CD8-positive, alpha-beta memory T cell (primary cell): ENCODE data around the gene MKLN1. TPM values are rescaled to one million over a fixed set of nuclear protein-coding genes. Genes with fewer than 3 reads are reported as not detected.
"Not testable (repeated sequence)": the region's sequence is repeated elsewhere in the genome, so short reads cannot be mapped to it uniquely, and the experiment has no call there.

ENCODE experiments used
- CTCF ChIA-PET: fragments of 350-600 bp; sonication (Branson Sonifier 250); formaldehyde crosslinking; loops from one replicate; lab custom pipeline; 2021; ENCODE audit warnings: antibody characterized with exemption; lab: Charles Lee
- POLR2A ChIA-PET: fragments of 350-600 bp; sonication (Branson Sonifier 250); formaldehyde crosslinking; loops from one replicate; lab custom pipeline; 2021; ENCODE audit warnings: antibody characterized with exemption; lab: Charles Lee
- DNase-seq, 5 donors: peaks; one replicate each; pipeline versions ENCODE4 v3.0.0 to v3.0.0-alpha.2; 2020 to 2022; ENCODE audit warnings: mixed read lengths in 1 of 5
- H3K27ac ChIP-seq: one replicate; pipeline ENCODE4 v1.7.0; 2013; ENCODE audit warnings: low read depth, mild to moderate bottlenecking, low read length, moderate library complexity
- H3K27me3 ChIP-seq: 2 replicates; pipeline ENCODE4 v1.7.0; 2013; ENCODE audit warnings: low read length, mild to moderate bottlenecking; ENCODE audit not compliant: insufficient read depth, poor library complexity, severe bottlenecking
- H3K36me3 ChIP-seq: 2 replicates; pipeline ENCODE4 v1.7.0; 2013; ENCODE audit warnings: mild to moderate bottlenecking, low read length, moderate library complexity; ENCODE audit not compliant: insufficient read depth
- H3K4me1 ChIP-seq: 2 replicates; pipeline ENCODE4 v1.7.0; 2013; ENCODE audit warnings: mild to moderate bottlenecking, low read length, moderate library complexity; ENCODE audit not compliant: insufficient read depth
- H3K4me3 ChIP-seq: 2 replicates; pipeline ENCODE4 v1.7.0; 2013; ENCODE audit warnings: mild to moderate bottlenecking, low read length
- H3K9me3 ChIP-seq: 2 replicates; pipeline ENCODE4 v1.7.0; 2013; ENCODE audit warnings: mild to moderate bottlenecking, low read length
- H3K27ac Mint-ChIP-seq, 8 donors: one replicate each; pipeline ENCODE4 v1.8.0; 2020 to 2021; ENCODE audit warnings: mixed read lengths in 8 of 8, mild to moderate bottlenecking in 6 of 8, inconsistent platforms in 3 of 8, moderate library complexity in 3 of 8
- H3K27me3 Mint-ChIP-seq, 2 donors: one replicate each; pipeline ENCODE4 v1.8.0; 2020 to 2021; ENCODE audit warnings: mixed read lengths in 2 of 2, mild to moderate bottlenecking in 1 of 2, moderate library complexity in 1 of 2
- H3K36me3 Mint-ChIP-seq, 3 donors: one replicate each; pipeline ENCODE4 v1.8.0; 2020 to 2021; ENCODE audit warnings: mixed read lengths in 3 of 3, inconsistent platforms in 1 of 3, mild to moderate bottlenecking in 1 of 3
- H3K4me1 Mint-ChIP-seq, 3 donors: one replicate each; pipeline ENCODE4 v1.8.0; 2020 to 2021; ENCODE audit warnings: mixed read lengths in 3 of 3, inconsistent platforms in 1 of 3, mild to moderate bottlenecking in 1 of 3
- H3K4me3 Mint-ChIP-seq, 7 donors: one replicate each; pipeline ENCODE4 v1.8.0; 2020 to 2021; ENCODE audit warnings: mixed read lengths in 7 of 7, mild to moderate bottlenecking in 6 of 7, moderate library complexity in 4 of 7, inconsistent platforms in 2 of 7
- H3K9me3 Mint-ChIP-seq, 5 donors: one replicate each; pipeline ENCODE4 v1.8.0; 2020 to 2022; ENCODE audit warnings: mixed read lengths in 5 of 5, mild to moderate bottlenecking in 3 of 5, moderate library complexity in 2 of 5, inconsistent platforms in 1 of 5
- polyA plus RNA-seq: library from polyadenylated mRNA; unstranded; fragments of 300-500 nt; fragmentation: Illumina TruSeq; gene quantifications from one replicate; pipeline ENCODE4 v1.2.3, GENCODE V29; 2021
- total RNA-seq, 2 experiments: library from RNA; stranded (reverse); gene quantifications; one replicate each; pipeline ENCODE4 v1.2.3, GENCODE V29; 2021

MKLN1 gene
- total and polyA plus RNA-seq, 3 experiments from 2014 or later = 21.8 to 34.0 (median 31.0) TPM

- H3K4me3 Mint-ChIP-seq = peak overlapping the region; percentile 88 to 100 (median 98)
These were observed 900 bp downstream of the MKLN1 start for GRCh38 chr7:131328377-131329175.

GRCh38 chr7:131329176-131329570 lies 1.5 kb downstream of the MKLN1 start:
- H3K27me3 Mint-ChIP-seq = no peaks in the 10 kb centered on the region
- CTCF ChIA-PET = no interaction called here
- H3K4me1 ChIP-seq = peaks cover 21% of the 10 kb centered on the region

More at GRCh38 chr7:131328377-131329175, 900 bp downstream of the MKLN1 start:
- Histone ChIP-seq H3K27me3 (no peaks in the 10 kb centered on the region), H3K9me3 (no peaks in the 10 kb centered on the region), H3K27ac (peak overlapping the region; percentile 96), H3K36me3 (no peaks in the 10 kb centered on the region), H3K4me3 (peak overlapping the region; percentile 89), H3K4me1 (peaks cover 21% of the 10 kb centered on the region)
- peak overlapping the region; percentile 87 to 99 (median 96) for H3K27ac Mint-ChIP-seq
- ChIA-PET CTCF (interaction anchor here (1.1 to 1.8 kb wide), 4 partner anchors 10 to 259 kb away, joined by 4 to 7 read pairs (median 4); no protein-coding TSS in a partner anchor), POLR2A (interaction anchor here (1.2 to 2.5 kb wide), 3 partner anchors 139 to 223 kb away, joined by 4 to 14 read pairs (median 12); no protein-coding TSS in a partner anchor)
- no peaks in the 10 kb centered on the region for H3K27me3 Mint-ChIP-seq
- H3K9me3 Mint-ChIP-seq = no peaks in the 10 kb centered on the region
- no peak for DNase-seq
- H3K4me1 Mint-ChIP-seq = peaks cover 64 to 89% (median 76%) of the 10 kb centered on the region in 3 donors
- peaks cover 0 to 20% (median 0%) of the 10 kb centered on the region in 3 donors for H3K36me3 Mint-ChIP-seq

GRCh38 chr7:131330299-131330698 lies 2.6 kb downstream of the MKLN1 start:
- ChIA-PET CTCF (no interaction called here), POLR2A (interaction anchor here (0.6 kb wide), 1 partner anchor 8 kb away, joined by 10 read pairs; no protein-coding TSS in a partner anchor)
- Histone ChIP-seq H3K9me3 (no peaks in the 10 kb centered on the region), H3K36me3 (no peaks in the 10 kb centered on the region), H3K27ac (no peak overlapping the region), H3K4me3 (peak overlapping the region; percentile 2), H3K4me1 (peaks cover 27% of the 10 kb centered on the region), H3K27me3 (no peaks in the 10 kb centered on the region)
- Mint-ChIP-seq H3K36me3 (peaks cover 0 to 22% (median 0%) of the 10 kb centered on the region in 3 donors), H3K4me1 (peaks cover 63 to 89% (median 79%) of the 10 kb centered on the region in 3 donors), H3K4me3 (peak overlapping the region; percentile 88 to 100 (median 98)), H3K27ac (peak overlapping the region in 6 of 8 donors; percentile 36 to 96 (median 68)), H3K9me3 (no peaks in the 10 kb centered on the region), H3K27me3 (no peaks in the 10 kb centered on the region)
- no peak for DNase-seq

More at GRCh38 chr7:131329176-131329570, 1.5 kb downstream of the MKLN1 start:
- Histone ChIP-seq H3K27ac (no peak overlapping the region), H3K4me3 (peak overlapping the region; percentile 53), H3K36me3 (no peaks in the 10 kb centered on the region), H3K9me3 (no peaks in the 10 kb centered on the region), H3K27me3 (no peaks in the 10 kb centered on the region)
- peaks cover 65 to 89% (median 79%) of the 10 kb centered on the region in 3 donors for H3K4me1 Mint-ChIP-seq
- POLR2A ChIA-PET = interaction anchor here (0.5 to 2.5 kb wide), 3 partner anchors 43 to 368 kb away, joined by 3 to 14 read pairs (median 3); no protein-coding TSS in a partner anchor
- H3K4me3 Mint-ChIP-seq = peak overlapping the region; percentile 88 to 100 (median 98)
- H3K27ac Mint-ChIP-seq = peak overlapping the region; percentile 21 to 99 (median 93)
- no peaks in the 10 kb centered on the region for H3K9me3 Mint-ChIP-seq
- peaks cover 0 to 22% (median 0%) of the 10 kb centered on the region in 3 donors for H3K36me3 Mint-ChIP-seq
- DNase-seq = no peak

GRCh38 chr7:131331806-131332205 lies 4.1 kb downstream of the MKLN1 start:
- Mint-ChIP-seq H3K27ac (peak overlapping the region in 3 of 8 donors; percentile 71 to 78 (median 76)), H3K4me1 (peaks cover 67 to 83% (median 81%) of the 10 kb centered on the region in 3 donors), H3K4me3 (peak overlapping the region in 3 of 7 donors; percentile 11 to 52 (median 40)), H3K36me3 (peaks cover 4 to 24% (median 10%) of the 10 kb centered on the region in 3 donors), H3K9me3 (peaks cover 5 to 12% (median 10%) of the 10 kb centered on the region in 5 donors), H3K27me3 (no peaks in the 10 kb centered on the region)
- Histone ChIP-seq H3K36me3 (no peaks in the 10 kb centered on the region), H3K4me1 (peaks cover 24% of the 10 kb centered on the region), H3K4me3 (no peak overlapping the region), H3K9me3 (peaks cover 5% of the 10 kb centered on the region), H3K27me3 (no peaks in the 10 kb centered on the region), H3K27ac (no peak overlapping the region)
- DNase-seq = no peak
- CTCF ChIA-PET = no interaction called here
- POLR2A ChIA-PET = no interaction called here

GRCh38 chr7:131332729-131333128 lies 5.1 kb downstream of the MKLN1 start:
- peaks cover 63 to 83% (median 75%) of the 10 kb centered on the region in 3 donors for H3K4me1 Mint-ChIP-seq
- H3K27me3 Mint-ChIP-seq, DNase-seq, H3K27ac ChIP-seq, H3K4me3 ChIP-seq, H3K27me3 ChIP-seq, H3K9me3 ChIP-seq, H3K27ac Mint-ChIP-seq, H3K36me3 ChIP-seq, POLR2A ChIA-PET, CTCF ChIA-PET: not testable (repeated sequence)
- H3K4me1 ChIP-seq = peaks cover 23% of the 10 kb centered on the region
- peaks cover 10 to 17% (median 17%) of the 10 kb centered on the region in 5 donors for H3K9me3 Mint-ChIP-seq
- peaks cover 5 to 19% (median 16%) of the 10 kb centered on the region in 3 donors for H3K36me3 Mint-ChIP-seq
- peak overlapping the region in 1 of 7 donors; percentile 52 for H3K4me3 Mint-ChIP-seq

- ChIA-PET POLR2A (no interaction called here), CTCF (interaction anchor here (1.2 kb wide), 1 partner anchor 439 kb away, joined by 3 read pairs; no protein-coding TSS in a partner anchor)
- peaks cover 9% of the 10 kb centered on the region for H3K9me3 ChIP-seq
- no peak for DNase-seq
- no peak overlapping the region for H3K27ac ChIP-seq
- Mint-ChIP-seq H3K4me1 (peaks cover 56 to 79% (median 66%) of the 10 kb centered on the region in 3 donors), H3K36me3 (peaks cover 7 to 26% (median 14%) of the 10 kb centered on the region in 3 donors), H3K27me3 (no peaks in the 10 kb centered on the region), H3K9me3 (peaks cover 10 to 21% (median 17%) of the 10 kb centered on the region in 5 donors), H3K4me3 (peak overlapping the region in 1 of 7 donors; percentile 28), H3K27ac (peak overlapping the region in 2 of 8 donors; percentile 38 to 43)
- H3K4me3 ChIP-seq = no peak overlapping the region
- H3K36me3 ChIP-seq = no peaks in the 10 kb centered on the region
- H3K4me1 ChIP-seq = peaks cover 9% of the 10 kb centered on the region
- no peaks in the 10 kb centered on the region for H3K27me3 ChIP-seq
These were observed 8.1 kb downstream of the MKLN1 start for GRCh38 chr7:131335639-131336381.

GRCh38 chr7:131336956-131337355 lies 9.3 kb downstream of the MKLN1 start:
- H3K4me1 ChIP-seq = peaks cover 9% of the 10 kb centered on the region
- H3K4me3 Mint-ChIP-seq = no peak overlapping the region
- CTCF ChIA-PET = interaction anchor here (1.2 kb wide), 1 partner anchor 440 kb away, joined by 3 read pairs; no protein-coding TSS in a partner anchor

More at GRCh38 chr7:131336956-131337355, 9.3 kb downstream of the MKLN1 start:
- no peak overlapping the region for H3K27ac Mint-ChIP-seq
- peaks cover 56 to 79% (median 67%) of the 10 kb centered on the region in 3 donors for H3K4me1 Mint-ChIP-seq
- H3K36me3 ChIP-seq = no peaks in the 10 kb centered on the region
- DNase-seq = no peak
- POLR2A ChIA-PET = no interaction called here
- H3K9me3 ChIP-seq = peaks cover 9% of the 10 kb centered on the region
- no peak overlapping the region for H3K4me3 ChIP-seq
- H3K36me3 Mint-ChIP-seq = peaks cover 7 to 26% (median 21%) of the 10 kb centered on the region in 3 donors
- no peaks in the 10 kb centered on the region for H3K27me3 Mint-ChIP-seq
- no peaks in the 10 kb centered on the region for H3K27me3 ChIP-seq
- peaks cover 10 to 21% (median 17%) of the 10 kb centered on the region in 5 donors for H3K9me3 Mint-ChIP-seq
- no peak overlapping the region for H3K27ac ChIP-seq
